OCI-LY7 (cell line): ENCODE results near the gene WT1. TPM values are rescaled to one million over a fixed set of nuclear protein-coding genes. Genes with fewer than 3 reads are reported as not detected.

Source experiments
- BruUV-seq: library from RNA; stranded (reverse); fragments of 400-500 nt; replicated peaks from 2 replicates; lab custom pipeline; 2021; lab: Mats Ljungman, UMichigan
- CTCF ChIA-PET: fragments of 300-600 bp; sonication (Branson Sonifier 250); formaldehyde crosslinking; loops from one replicate; lab custom pipeline; 2022; ENCODE audit warnings: antibody characterized with exemption; ENCODE audit not compliant: unreplicated experiment; lab: Charles Lee
- POLR2A ChIA-PET: fragments of 300-600 bp; sonication (Branson Sonifier 250); formaldehyde crosslinking; loops from one replicate; lab custom pipeline; 2022; ENCODE audit warnings: antibody characterized with exemption; lab: Charles Lee
- DNase-seq: peaks from one replicate; pipeline ENCODE4 v3.0.0-alpha.2; 2015; ENCODE audit warnings: low spot score
- H2AFZ ChIP-seq: fragments of 200-600 bp; sonication (generic), shearing (Covaris generic); 2 replicates; pipeline ENCODE4 v1.6.1; 2014; ENCODE audit warnings: mild to moderate bottlenecking, antibody characterized with exemption, low read length, moderate library complexity
- H3K27ac ChIP-seq: fragments of 200-600 bp; sonication (generic); 2 replicates; pipeline ENCODE4 v1.5.1; 2014; ENCODE audit warnings: mixed run types, low read depth, mild to moderate bottlenecking, moderate library complexity, low read length, inconsistent platforms; ENCODE audit not compliant: poor library complexity, severe bottlenecking
- H3K36me3 ChIP-seq: fragments of 200-600 bp; sonication (generic); 2 replicates; pipeline ENCODE4 v1.6.1; 2014; ENCODE audit warnings: mild to moderate bottlenecking, antibody characterized with exemption, low read length, moderate library complexity, mixed read lengths; ENCODE audit not compliant: insufficient read depth
- H3K4me1 ChIP-seq: fragments of 200-600 bp; sonication (generic); 2 replicates; pipeline ENCODE4 v1.5.1; 2014; ENCODE audit warnings: mild to moderate bottlenecking, low read length; ENCODE audit not compliant: insufficient read depth, poor library complexity, severe bottlenecking
- H3K4me2 ChIP-seq: fragments of 200-600 bp; sonication (generic); 2 replicates; pipeline ENCODE4 v1.6.1; 2014; ENCODE audit warnings: mild to moderate bottlenecking, low read length
- H3K4me3 ChIP-seq: fragments of 200-600 bp; sonication (generic); 2 replicates; pipeline ENCODE4 v1.5.1; 2014; ENCODE audit warnings: mild to moderate bottlenecking, low read depth, low read length; ENCODE audit not compliant: poor library complexity, severe bottlenecking
- H3K79me2 ChIP-seq: fragments of 200-600 bp; sonication (generic); 2 replicates; pipeline ENCODE4 v1.6.1; 2016; ENCODE audit warnings: low read depth, mild to moderate bottlenecking, low read length, moderate library complexity, mixed read lengths; ENCODE audit not compliant: insufficient read depth
- H3K9me2 ChIP-seq: fragments of 200-600 bp; sonication (generic); 2 replicates; pipeline ENCODE4 v1.6.1; 2016; ENCODE audit warnings: mild to moderate bottlenecking, low read length, mixed read lengths; ENCODE audit not compliant: insufficient read depth
- H3K9me3 ChIP-seq: fragments of 200-600 bp; sonication (generic); 2 replicates; pipeline ENCODE4 v1.6.1; 2014; ENCODE audit warnings: mild to moderate bottlenecking, mixed run types, low read length, mixed read lengths
- H4K20me1 ChIP-seq: fragments of 200-600 bp; sonication (generic); 2 replicates; pipeline ENCODE4 v1.6.1; 2014; ENCODE audit warnings: mild to moderate bottlenecking, antibody characterized with exemption, low read length, moderate library complexity, mixed read lengths; ENCODE audit not compliant: insufficient read depth
- EZH2phosphoT487 ChIP-seq: fragments of 200-600 bp; sonication (generic); IDR thresholded peaks from 2 replicates; pipeline ENCODE4 v1.6.1; 2018; ENCODE audit warnings: low read depth, borderline replicate concordance, mild to moderate bottlenecking, mixed run types, antibody characterized with exemption, low read length, moderate library complexity, mixed read lengths
- intact Hi-C: fragments of 100-400 bp; cut with micrococcal nuclease; formaldehyde crosslinking; loops from one replicate; pipeline ENCODE4 v1.10.0; 2022; ENCODE audit not compliant: unreplicated experiment
- small RNA-seq: library from RNA; depleted of rRNA; stranded (forward); fragments of <200 nt; gene quantifications from one replicate; pipeline ENCODE3, GENCODE V24; 2014
- total RNA-seq, 2 experiments: library from RNA; depleted of rRNA in 1 of 2; stranded (reverse); fragments of >200 nt in 1 of 2; shearing (Covaris generic) in 1 of 2; gene quantifications; 2 replicates each; pipeline ENCODE4 v1.2.3, GENCODE V29; 2014 to 2022
- TF ChIP-seq, protein P1 (sequence below): fragments of 200-600 bp; sonication (generic); conservative IDR thresholded peaks from 2 replicates; pipeline ENCODE4 v1.5.1; 2014; ENCODE audit warnings: mild to moderate bottlenecking, antibody characterized with exemption, low read length, moderate library complexity, mixed read lengths

The WT1 gene
- total RNA-seq, 2 experiments from 2014 or later, result not detected

DNA sequence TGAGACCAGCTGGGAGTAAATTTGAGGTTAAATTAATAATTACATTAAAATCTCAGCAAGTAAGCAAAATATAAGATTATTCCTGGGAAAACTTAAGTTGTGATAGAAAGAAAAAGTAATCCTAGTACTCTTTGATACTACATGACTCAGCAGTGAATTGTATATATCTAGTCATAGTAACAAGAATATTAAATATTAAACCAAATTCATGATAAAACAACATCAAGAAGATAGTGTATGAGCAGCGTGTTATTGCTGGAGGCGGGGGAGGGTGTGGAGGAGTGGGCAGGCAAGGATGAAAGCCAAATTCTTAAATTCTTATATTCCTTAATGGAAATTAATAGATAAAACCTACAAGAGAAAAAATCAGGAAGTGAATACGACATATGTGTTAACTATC lies 95.2 kb downstream of the WT1 start:
- Histone ChIP-seq H3K9me2 (no peaks in the 10 kb centered on the region), H3K4me1 (no peaks in the 10 kb centered on the region), H3K79me2 (no peaks in the 10 kb centered on the region), H3K4me2 (no peak overlapping the region), H3K4me3 (no peak overlapping the region), H3K27ac (no peak overlapping the region), H4K20me1 (no peaks in the 10 kb centered on the region), H3K36me3 (no peaks in the 10 kb centered on the region), H3K9me3 (no peaks in the 10 kb centered on the region), H2AFZ (no peak overlapping the region)
- BruUV-seq, result no TSS peak
- intact Hi-C loops, result no loop called here
- DNase-seq, result no peak
- TF ChIP-seq EZH2phosphoT487, result no peak
- TF ChIP-seq, protein P1, sequence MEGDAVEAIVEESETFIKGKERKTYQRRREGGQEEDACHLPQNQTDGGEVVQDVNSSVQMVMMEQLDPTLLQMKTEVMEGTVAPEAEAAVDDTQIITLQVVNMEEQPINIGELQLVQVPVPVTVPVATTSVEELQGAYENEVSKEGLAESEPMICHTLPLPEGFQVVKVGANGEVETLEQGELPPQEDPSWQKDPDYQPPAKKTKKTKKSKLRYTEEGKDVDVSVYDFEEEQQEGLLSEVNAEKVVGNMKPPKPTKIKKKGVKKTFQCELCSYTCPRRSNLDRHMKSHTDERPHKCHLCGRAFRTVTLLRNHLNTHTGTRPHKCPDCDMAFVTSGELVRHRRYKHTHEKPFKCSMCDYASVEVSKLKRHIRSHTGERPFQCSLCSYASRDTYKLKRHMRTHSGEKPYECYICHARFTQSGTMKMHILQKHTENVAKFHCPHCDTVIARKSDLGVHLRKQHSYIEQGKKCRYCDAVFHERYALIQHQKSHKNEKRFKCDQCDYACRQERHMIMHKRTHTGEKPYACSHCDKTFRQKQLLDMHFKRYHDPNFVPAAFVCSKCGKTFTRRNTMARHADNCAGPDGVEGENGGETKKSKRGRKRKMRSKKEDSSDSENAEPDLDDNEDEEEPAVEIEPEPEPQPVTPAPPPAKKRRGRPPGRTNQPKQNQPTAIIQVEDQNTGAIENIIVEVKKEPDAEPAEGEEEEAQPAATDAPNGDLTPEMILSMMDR, result no peak
- POLR2A ChIA-PET, result no interaction called here
- CTCF ChIA-PET, result no interaction called here

Small RNA genes within 50 kb of the gene (small RNA-seq; reads per million reads assigned to genes)
- gene RF02204 (not detected), gene RF02205 (not detected)

Other genes with a start within 250 kb of the WT1 start
- 377 and 385 TPM in 2 replicates for gene EIF3M, start 148.3 kb upstream of the WT1 start, total RNA-seq (2014; rRNA removed; shearing (Covaris generic))
- 329 and 352 TPM in 2 replicates for gene EIF3M, start 148.3 kb upstream of the WT1 start, total RNA-seq (2022)